ENCODE data around the gene BANF2. TPM values are rescaled to one million over a fixed set of nuclear protein-coding genes. Genes with fewer than 3 reads are reported as not detected.
A peak's percentile ranks its signal among the peaks of the same experiment; 100 is the strongest.

The BANF2 gene
- total RNA-seq, 4 donors from 2014 or later: not detected

GRCh38 chr20:17749626-17749977, 49.8 kb downstream of the BANF2 start:
- intact Hi-C loops (cut with DNase I): no loop called here
- peaks cover 6 to 14% (median 13%) of the 10 kb centered on the region in 4 donors for H3K4me1 ChIP-seq
- H3K4me3 ChIP-seq: no peak overlapping the region
- no peaks in the 10 kb centered on the region for H3K27me3 ChIP-seq
- peak overlapping the region in 1 of 4 donors; percentile 7 for H3K27ac ChIP-seq (replicated peaks in 1 of 4)
- TF ChIP-seq EP300 (IDR thresholded peaks at IDR 0.05) (no peak), CTCF (IDR thresholded peaks at IDR 0.05) (no peak), POLR2AphosphoS5 (IDR thresholded peaks at IDR 0.05) (no peak), POLR2A (IDR thresholded peaks at IDR 0.05; ENCODE audit: low read depth) (no peak)
- WGBS: 83% methylated on average over 5 of the region's 5 CpGs
- H3K36me3 ChIP-seq: no peaks in the 10 kb centered on the region
- no peak for DNase-seq (ENCODE audit: extremely low spot score)
- no peaks in the 10 kb centered on the region for H3K9me3 ChIP-seq

GRCh38 chr20:17749978-17750721, 50.4 kb downstream of the BANF2 start:
- Histone ChIP-seq H3K9me3 (no peaks in the 10 kb centered on the region), H3K4me1 (peaks cover 6 to 14% (median 13%) of the 10 kb centered on the region in 4 donors), H3K4me3 (no peak overlapping the region), H3K27me3 (no peaks in the 10 kb centered on the region), H3K27ac (replicated peaks in 1 of 4) (peak overlapping the region in 2 of 4 donors; percentile 7 to 46), H3K36me3 (no peaks in the 10 kb centered on the region)
- WGBS: 62% methylated on average over 10 of the region's 15 CpGs
- TF ChIP-seq POLR2AphosphoS5 (IDR thresholded peaks at IDR 0.05): peak; percentile 59 to 68
- TF ChIP-seq EP300 (IDR thresholded peaks at IDR 0.05): no peak
- no peak for DNase-seq (ENCODE audit: extremely low spot score)
- intact Hi-C loops (cut with DNase I): no loop called here

GRCh38 chr20:17750722-17751045, 50.9 kb downstream of the BANF2 start:
- no peaks in the 10 kb centered on the region for H3K9me3 ChIP-seq
- WGBS: 73% methylated on average over 2 of the region's 2 CpGs

GRCh38 chr20:17751640-17752039, 51.9 kb downstream of the BANF2 start:
- H3K27ac ChIP-seq (replicated peaks in 1 of 4): no peak overlapping the region
- no peak overlapping the region for H3K4me3 ChIP-seq
- WGBS: 89% methylated on average over 8 of the region's 8 CpGs
- DNase-seq (ENCODE audit: extremely low spot score): no peak
- TF ChIP-seq CTCF (IDR thresholded peaks at IDR 0.05): no peak
- no peak for TF ChIP-seq EP300 (IDR thresholded peaks at IDR 0.05)
- no peak for TF ChIP-seq POLR2AphosphoS5 (IDR thresholded peaks at IDR 0.05)
- no peak for TF ChIP-seq POLR2A (IDR thresholded peaks at IDR 0.05; ENCODE audit: low read depth)
- intact Hi-C loops (cut with DNase I): no loop called here
- H3K36me3 ChIP-seq: no peaks in the 10 kb centered on the region
- H3K9me3 ChIP-seq: no peaks in the 10 kb centered on the region
- H3K4me1 ChIP-seq: peaks cover 6 to 14% (median 13%) of the 10 kb centered on the region in 4 donors
- no peaks in the 10 kb centered on the region for H3K27me3 ChIP-seq

More at GRCh38 chr20:17750722-17751045, 50.9 kb downstream of the BANF2 start:
- Histone ChIP-seq H3K27me3 (no peaks in the 10 kb centered on the region), H3K4me1 (peaks cover 6 to 14% (median 13%) of the 10 kb centered on the region in 4 donors), H3K36me3 (no peaks in the 10 kb centered on the region), H3K27ac (replicated peaks in 1 of 4) (peak overlapping the region in 1 of 4 donors; percentile 27), H3K4me3 (no peak overlapping the region)
- intact Hi-C loops (cut with DNase I): no loop called here
- TF ChIP-seq CTCF (IDR thresholded peaks at IDR 0.05) (no peak), POLR2AphosphoS5 (IDR thresholded peaks at IDR 0.05) (no peak), EP300 (IDR thresholded peaks at IDR 0.05) (no peak), POLR2A (IDR thresholded peaks at IDR 0.05; ENCODE audit: low read depth) (no peak)
- DNase-seq (ENCODE audit: extremely low spot score): no peak

GRCh38 chr20:17752459-17752858, 52.7 kb downstream of the BANF2 start:
- no peak for TF ChIP-seq EP300 (IDR thresholded peaks at IDR 0.05)
- TF ChIP-seq POLR2AphosphoS5 (IDR thresholded peaks at IDR 0.05): no peak
- TF ChIP-seq POLR2A (IDR thresholded peaks at IDR 0.05; ENCODE audit: low read depth): no peak
- no peak for TF ChIP-seq CTCF (IDR thresholded peaks at IDR 0.05)
- Histone ChIP-seq H3K4me3 (no peak overlapping the region), H3K4me1 (peaks cover 6 to 14% (median 13%) of the 10 kb centered on the region in 4 donors), H3K27ac (replicated peaks in 1 of 4) (no peak overlapping the region), H3K27me3 (no peaks in the 10 kb centered on the region), H3K36me3 (no peaks in the 10 kb centered on the region), H3K9me3 (no peaks in the 10 kb centered on the region)
- DNase-seq (ENCODE audit: extremely low spot score): no peak
- intact Hi-C loops (cut with DNase I): no loop called here
- 39% methylated on average over 2 of the region's 2 CpGs for WGBS
